IMR-90 (cell line): ENCODE results near the gene CEP57L1.
A peak's percentile ranks its signal among the peaks of the same experiment; 100 is the strongest.

Experiments used
- BHLHE40 ChIP-seq: fragments of 150-350 bp; IDR thresholded peaks from 2 replicates; pipeline ENCODE4 v1.6.1; 2016; ENCODE audit warnings: mild to moderate bottlenecking, low read depth, low read length
- CTCF ChIP-seq: conservative IDR thresholded peaks from 2 replicates; pipeline ENCODE4 v1.5.1; 2012; ENCODE audit warnings: mild to moderate bottlenecking, low read depth, low read length, improper control_type of control experiment
- POLR2A ChIP-seq: IDR thresholded peaks from 2 replicates; pipeline ENCODE4 v1.6.1; 2012; ENCODE audit warnings: mild to moderate bottlenecking, low read depth, low read length
- RAD21 ChIP-seq: IDR thresholded peaks from 2 replicates; pipeline ENCODE4 v1.6.1; 2012; ENCODE audit warnings: low read length, improper control_type of control experiment
- RCOR1 ChIP-seq: IDR thresholded peaks from 2 replicates; pipeline ENCODE4 v1.6.1; 2012; ENCODE audit warnings: mild to moderate bottlenecking, low read length, improper control_type of control experiment; ENCODE audit not compliant: insufficient replicate concordance
- RFX5 ChIP-seq: IDR thresholded peaks from 2 replicates; pipeline ENCODE4 v1.8.0; 2012; ENCODE audit warnings: low read depth, mild to moderate bottlenecking, low read length, moderate library complexity
- SMC3 ChIP-seq: fragments of 150-350 bp; IDR thresholded peaks from 2 replicates; pipeline ENCODE4 v1.6.1; 2016; ENCODE audit warnings: low read depth, mild to moderate bottlenecking, antibody characterized with exemption, low read length, moderate library complexity

GRCh38 chr6:109094416-109095035 is 781 bp upstream of the CEP57L1 start, which contains the start of gene SESN1:
- TF ChIP-seq RFX5, result no peak
- TF ChIP-seq RAD21, result peak; percentile 12; the same call in 1 of the 2 replicates
- TF ChIP-seq CTCF, result no peak
- no peak for TF ChIP-seq SMC3
- peak; percentile 93 for TF ChIP-seq POLR2A
- TF ChIP-seq BHLHE40, result no peak
- TF ChIP-seq RCOR1, result no peak
